AG10803 (cell line): ENCODE measurements around the gene TUBGCP4.
A peak's percentile ranks its signal among the peaks of the same experiment; 100 is the strongest.

Experiments used
- DNase-seq: peaks from one replicate; pipeline ENCODE4 v3.0.0; 2010; ENCODE audit warnings: low read depth
- H3K4me3 ChIP-seq: 2 replicates; pipeline ENCODE4 v1.5.1; 2011; ENCODE audit warnings: mild to moderate bottlenecking, low read length, control low read depth
- CTCF ChIP-seq: conservative IDR thresholded peaks from 2 replicates; pipeline ENCODE4 v1.5.1; 2011; ENCODE audit warnings: mild to moderate bottlenecking, low read length, control low read depth, inconsistent platforms

Gene TUBGCP4

GRCh38 chr15:43346305-43346704, 24.6 kb upstream of the TUBGCP4 start:
- H3K4me3 ChIP-seq, result no peak overlapping the region
- DNase-seq, result no peak
- no peak for TF ChIP-seq CTCF

GRCh38 chr15:43347114-43347513, 23.8 kb upstream of the TUBGCP4 start:
- no peak for DNase-seq
- no peak overlapping the region for H3K4me3 ChIP-seq
- no peak for TF ChIP-seq CTCF

GRCh38 chr15:43352693-43353382, 18.1 kb upstream of the TUBGCP4 start:
- no peak for TF ChIP-seq CTCF
- DNase-seq, result no peak
- no peak overlapping the region for H3K4me3 ChIP-seq

GRCh38 chr15:43360821-43361220, 10.1 kb upstream of the TUBGCP4 start:
- no peak for TF ChIP-seq CTCF
- DNase-seq, result no peak
- H3K4me3 ChIP-seq, result no peak overlapping the region

GRCh38 chr15:43361313-43361903, 9.5 kb upstream of the TUBGCP4 start:
- TF ChIP-seq CTCF, result no peak
- DNase-seq, result no peak
- no peak overlapping the region for H3K4me3 ChIP-seq

- no peak for TF ChIP-seq CTCF
- DNase-seq, result peak; percentile 26
- H3K4me3 ChIP-seq, result peak overlapping the region; percentile 95
These were observed 459 bp upstream of the TUBGCP4 start for GRCh38 chr15:43370310-43370974.
